HG03432 (cell line): Measurements from ENCODE around the gene SLC17A8.
"Not testable (repeated sequence)": the region's sequence is repeated elsewhere in the genome, so short reads cannot be mapped to it uniquely, and the experiment has no call there.

Experiments used
- ATAC-seq: cut with Tn5 transposase; IDR thresholded peaks from one replicate; pipeline ENCODE4 v1.9.1; 2021; ENCODE audit warnings: mild to moderate bottlenecking, moderate library complexity; ENCODE audit not compliant: unreplicated experiment

Gene SLC17A8

DNA sequence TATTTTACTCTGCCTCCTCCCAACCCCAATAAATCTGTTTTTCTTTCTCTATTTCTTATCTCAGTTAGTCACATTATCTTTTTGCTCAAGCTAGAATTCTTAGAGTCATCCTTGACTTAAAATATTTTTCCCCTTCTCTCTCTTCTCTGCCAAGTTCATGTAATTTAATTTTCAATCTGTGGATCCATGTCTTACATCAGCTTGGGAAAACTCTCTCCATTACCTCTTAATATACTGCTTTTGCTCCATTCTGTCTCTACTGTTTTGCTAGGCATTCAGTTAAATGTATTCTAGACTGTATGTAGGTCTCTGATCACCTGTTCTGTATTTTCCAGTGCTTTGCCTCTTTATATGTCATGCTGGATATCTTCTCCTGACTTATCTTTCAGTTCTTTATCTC, 65.8 kb downstream of the SLC17A8 start:
- no peak for ATAC-seq

DNA sequence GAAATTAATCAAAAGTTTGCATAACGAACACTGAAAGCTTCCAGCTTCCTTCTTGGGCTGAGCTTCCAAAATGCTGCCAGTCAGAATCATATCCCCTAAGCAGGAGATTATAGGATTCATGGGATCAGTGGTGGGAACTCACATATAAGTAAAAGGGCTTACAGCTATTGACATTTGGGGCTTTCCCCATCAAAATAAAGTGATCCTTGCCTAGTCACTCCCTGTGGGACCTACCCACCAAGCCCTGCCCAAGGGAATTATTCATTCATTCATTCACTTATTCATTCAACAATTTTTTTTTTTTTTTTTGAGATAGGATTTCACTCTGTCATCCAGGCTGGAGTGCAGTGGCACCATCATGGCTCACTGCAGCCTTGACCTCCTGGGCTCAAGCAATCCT, 69.3 kb downstream of the SLC17A8 start:
- no peak for ATAC-seq

DNA sequence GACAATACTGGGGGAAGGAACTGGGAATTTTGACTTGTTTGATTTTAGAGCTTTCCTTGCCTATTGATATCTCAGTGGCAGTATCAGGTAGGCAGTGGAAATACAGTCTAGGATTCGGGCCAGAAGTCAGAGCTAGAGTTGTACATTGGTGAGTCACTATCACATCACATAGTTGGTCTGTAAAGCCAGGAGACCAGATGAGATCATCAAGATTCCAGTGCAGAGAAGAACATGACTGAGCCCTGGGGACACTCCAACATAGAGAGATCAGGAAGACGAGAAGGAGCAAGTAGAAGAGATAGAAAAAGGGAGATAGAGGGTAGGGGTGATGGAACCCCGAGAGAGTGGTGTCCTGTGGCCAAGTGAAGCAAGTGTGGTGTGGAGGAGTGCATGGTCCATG, 70.2 kb downstream of the SLC17A8 start:
- no peak for ATAC-seq

DNA sequence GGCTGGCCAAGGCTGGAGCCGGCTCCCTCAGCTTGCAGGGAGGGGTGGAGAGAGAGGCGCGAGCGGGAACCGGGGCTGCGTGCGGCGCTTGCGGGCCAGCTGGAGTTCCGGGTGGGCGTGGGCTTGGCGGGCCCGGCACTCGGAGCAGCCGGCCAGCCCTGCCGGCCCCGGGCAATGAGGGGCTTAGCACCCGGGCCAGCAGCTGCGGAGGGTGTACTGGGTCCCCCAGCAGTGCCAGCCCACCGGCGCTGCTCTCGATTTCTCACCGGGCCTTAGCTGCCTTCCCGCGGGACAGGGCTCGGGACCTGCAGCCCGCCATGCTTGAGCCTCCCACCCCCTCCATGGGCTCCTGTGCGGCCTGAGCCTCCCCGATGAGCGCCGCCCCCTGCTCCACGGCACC, 73.4 kb downstream of the SLC17A8 start:
- not testable (repeated sequence) for ATAC-seq

DNA sequence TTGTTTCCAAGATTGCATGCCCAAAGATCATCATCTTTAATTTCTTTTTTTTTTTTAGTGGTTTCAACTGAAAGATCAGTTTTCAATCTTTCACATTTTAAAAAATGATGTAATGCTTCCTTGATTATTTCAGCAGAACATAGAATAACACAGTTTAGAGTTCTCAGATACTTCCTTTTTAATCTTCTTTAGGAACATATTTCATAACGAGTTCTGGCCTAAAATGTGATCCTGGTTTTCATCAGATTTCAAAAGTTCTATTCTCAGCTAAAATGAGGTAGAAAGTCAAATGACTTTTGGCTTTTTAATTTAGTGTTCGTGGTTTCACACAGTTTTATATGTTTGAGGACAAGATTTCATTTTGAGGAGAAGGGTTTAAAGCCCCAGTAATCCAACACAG, 76.8 kb downstream of the SLC17A8 start:
- no peak for ATAC-seq

DNA sequence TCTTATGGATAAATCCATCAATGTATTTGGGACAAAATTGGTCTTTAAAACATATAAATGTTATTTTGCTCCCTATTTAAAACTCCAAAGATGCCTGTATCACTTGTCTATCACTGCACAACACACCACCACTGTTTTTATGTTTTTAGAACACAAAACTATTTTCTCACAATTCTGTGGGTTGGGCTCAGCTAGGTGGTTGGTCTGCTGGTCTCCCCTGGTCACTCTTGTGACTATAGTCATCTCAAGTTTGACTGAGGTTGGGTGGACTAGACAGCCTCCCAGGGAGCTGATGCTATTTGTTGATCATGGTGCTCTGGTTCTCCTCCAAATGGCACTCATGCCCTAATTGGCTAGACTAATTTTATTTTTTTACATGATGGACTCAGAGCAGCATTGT, 77.3 kb downstream of the SLC17A8 start:
- ATAC-seq = no peak

DNA sequence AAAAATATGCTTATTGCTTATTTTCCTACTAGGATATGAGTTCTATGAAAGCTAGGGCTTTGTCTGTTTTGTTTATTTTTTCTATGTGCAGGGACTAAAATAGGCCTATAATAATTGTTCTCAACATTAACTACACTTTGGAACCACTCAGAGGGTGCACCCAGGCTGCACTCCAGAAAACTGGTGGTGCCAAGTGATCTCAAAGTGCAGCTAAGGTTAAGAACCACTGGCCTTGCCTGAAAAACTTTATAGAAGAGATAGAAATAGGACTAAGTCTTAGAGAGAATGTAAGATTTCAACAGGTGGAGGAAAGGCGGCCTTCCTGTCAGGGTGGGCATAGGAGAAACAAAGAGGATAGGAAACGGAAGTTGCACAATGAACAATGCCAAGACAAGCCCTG, 79.1 kb downstream of the SLC17A8 start:
- ATAC-seq = no peak

DNA sequence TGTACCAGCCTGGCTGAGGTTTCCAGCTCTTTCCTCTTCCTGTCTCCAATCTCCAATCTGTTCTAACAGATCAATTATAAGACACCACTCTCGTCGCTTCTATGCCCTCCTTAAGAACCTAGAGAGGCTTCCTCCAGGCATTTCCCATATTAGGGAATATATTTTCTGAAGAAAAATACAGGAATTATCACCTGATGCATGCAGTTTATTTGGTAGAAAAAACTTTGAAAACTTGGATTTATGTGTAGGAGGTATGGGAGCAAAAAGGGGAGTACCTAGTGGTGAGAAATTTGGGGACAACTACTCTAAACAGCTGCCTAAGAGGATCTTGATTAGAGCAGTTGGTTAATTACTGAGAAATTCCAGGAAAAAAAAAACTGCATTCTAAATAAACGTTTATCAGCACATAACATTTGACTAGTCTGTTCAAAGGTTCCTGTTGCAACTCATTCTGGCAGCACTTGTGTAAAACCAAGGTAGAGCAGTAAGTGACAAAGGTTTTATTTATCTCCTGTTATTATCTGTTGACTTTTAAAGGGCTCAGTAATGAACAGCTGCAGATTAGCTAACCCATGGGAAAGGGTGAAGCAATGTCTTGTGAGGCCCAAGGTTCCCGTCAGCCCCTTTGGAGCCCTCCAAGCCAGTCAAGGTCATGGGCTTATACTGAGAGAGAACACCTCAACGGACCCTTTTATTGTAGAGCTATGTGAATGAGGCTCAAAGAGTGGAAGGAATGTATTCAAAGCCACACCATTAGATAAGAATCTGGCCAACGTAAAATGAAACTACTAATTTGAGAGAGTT, 80.4 kb downstream of the SLC17A8 start:
- no peak for ATAC-seq

DNA sequence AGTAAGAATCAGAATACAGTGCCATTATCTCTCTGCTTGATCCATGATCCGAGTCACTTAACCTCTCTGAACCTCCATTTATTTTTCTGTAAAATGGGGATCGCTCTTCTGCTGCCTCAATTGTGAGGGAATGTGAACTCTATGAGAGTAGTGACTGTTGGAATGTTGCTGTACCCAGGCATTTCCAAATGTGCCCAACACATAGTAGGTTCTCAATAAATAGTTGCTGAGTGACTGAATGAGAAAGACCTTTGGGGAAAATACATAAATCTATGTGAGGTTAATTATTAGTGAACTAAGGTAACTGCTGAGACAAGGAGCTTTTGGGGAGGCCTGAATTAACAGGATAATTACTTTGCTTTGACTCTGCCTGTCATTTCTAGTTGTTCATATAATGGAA, 82.9 kb downstream of the SLC17A8 start:
- no peak for ATAC-seq

DNA sequence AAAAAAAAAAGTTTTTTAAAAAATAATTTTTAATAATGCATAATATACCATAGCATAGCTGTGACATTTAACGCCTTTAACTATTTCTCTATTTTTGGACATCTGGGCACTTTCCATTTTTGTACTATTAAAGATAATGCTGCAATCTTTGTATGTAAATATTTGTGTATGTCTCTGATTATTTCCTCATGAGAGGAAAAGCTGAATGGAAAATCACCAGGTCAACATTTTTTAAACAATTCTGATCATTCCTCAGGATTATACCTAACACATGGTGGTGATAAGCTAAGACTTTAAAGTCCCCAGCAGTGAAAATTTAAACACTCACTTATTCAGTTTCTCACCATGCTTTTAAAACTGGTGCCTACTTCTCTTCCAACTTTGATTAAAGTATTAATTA, 85.5 kb downstream of the SLC17A8 start:
- ATAC-seq = no peak

DNA sequence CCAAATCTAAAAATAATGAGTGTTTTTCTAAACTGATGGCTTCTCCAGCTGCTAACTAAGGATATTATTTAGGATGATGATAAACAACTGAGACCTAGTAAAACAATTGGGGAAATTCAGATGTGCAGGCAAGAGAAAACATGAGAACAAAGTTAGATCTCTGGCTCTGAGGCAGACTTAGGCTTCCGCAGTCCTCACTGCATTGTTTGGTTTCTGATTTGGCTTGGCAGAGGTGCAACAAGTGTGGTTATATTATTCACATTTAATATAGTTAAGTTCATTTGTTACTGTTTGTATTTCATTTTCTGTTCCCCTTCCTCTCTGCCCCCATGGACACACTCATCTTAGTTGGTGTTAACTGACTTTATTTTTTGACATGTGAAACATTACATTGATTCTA, 86.6 kb downstream of the SLC17A8 start:
- ATAC-seq = no peak

DNA sequence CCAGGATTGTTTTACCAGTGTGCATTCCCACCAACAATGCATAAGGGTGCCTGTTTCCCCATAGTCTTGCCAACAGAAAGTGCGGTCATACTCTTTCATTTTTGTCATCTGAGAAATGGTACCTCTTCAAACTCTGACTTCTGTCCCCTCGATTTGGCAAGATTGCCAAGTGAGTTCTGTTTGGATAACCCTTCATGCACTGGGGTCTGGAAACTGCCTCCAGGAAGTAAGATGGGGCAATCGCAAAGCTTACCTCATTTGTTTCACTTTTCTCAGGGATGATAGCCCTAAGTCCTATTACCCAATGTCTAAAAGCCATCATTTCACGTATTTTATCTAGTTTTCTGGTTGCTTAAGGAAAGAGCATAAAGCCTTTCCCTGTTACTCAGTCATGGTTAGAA, 88.2 kb downstream of the SLC17A8 start:
- no peak for ATAC-seq

DNA sequence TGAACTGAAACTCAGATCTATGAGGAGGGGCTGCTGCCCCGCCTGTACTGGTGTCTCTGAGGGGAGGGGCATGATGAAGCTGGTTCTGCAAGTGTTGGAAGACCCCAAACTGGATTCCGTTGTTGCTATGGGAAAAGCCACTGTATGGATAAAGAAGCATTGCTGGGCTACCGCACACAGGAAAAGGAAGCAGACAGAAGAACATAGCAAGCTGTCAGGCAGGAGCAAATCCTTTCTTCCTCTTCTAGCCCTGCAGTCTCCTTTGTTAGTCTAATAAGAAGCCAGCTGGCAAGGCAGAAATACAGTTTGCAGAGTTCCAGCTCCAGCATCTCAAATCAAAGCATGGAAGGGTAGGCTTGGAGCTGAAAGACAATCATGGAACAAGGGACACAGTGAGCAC, 90.5 kb downstream of the SLC17A8 start:
- ATAC-seq = no peak

DNA sequence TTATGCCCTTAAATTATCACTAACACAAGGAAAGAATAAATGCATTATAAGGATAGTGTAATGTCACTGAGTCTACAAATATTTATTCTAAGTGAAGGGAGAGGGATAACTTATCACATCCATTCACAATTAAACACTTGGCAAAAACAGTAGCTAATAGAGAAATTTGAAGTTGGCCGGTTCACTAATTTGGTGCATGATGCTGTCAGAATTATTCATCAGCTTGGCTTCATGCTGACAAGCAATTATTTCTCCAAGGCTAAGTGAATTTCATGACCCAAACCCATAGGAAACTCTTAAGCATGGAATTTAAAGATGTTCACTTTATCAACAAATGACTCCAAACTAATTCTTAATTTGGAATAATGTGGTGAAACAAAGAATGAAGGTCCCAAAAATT, 91.8 kb downstream of the SLC17A8 start:
- ATAC-seq = no peak

DNA sequence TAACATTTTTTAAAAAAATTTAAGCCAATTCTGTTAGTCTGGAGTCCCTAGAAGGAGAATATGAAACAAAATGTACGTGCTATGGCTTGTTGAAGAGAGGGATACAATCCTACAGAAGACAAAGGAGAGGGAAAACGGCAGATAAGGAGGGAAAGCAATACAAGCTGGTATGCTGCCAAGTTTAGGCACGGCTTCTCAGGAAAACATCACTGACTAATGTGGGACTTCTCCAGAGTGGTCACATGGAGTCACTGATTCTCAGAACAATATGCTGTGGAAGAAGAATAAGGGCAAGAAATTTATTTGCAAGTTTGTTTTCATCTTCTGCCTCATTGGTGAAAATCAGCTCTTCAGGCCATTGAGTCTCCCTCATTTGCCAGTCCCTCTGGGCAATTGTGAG, 93.9 kb downstream of the SLC17A8 start:
- no peak for ATAC-seq

DNA sequence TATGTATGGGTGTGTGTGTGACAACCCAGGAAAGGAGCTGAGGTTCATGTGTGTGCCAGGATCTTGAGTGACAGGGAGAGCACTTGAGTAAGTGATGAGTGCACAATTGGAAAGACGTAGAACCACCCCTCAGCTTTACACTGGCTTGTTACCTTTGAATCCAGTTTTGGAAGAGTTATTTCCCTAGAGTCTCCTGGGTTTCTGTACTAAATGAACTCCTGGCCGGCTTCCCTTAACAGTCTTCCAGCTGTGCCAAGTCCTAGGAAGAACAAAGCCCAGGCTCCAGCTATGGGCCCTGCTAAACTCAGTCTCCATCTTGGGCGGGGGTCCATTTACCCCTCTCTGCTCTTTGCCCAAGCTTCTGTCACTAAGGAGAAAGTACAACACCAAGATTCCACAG, 97.1 kb downstream of the SLC17A8 start:
- ATAC-seq = no peak

DNA sequence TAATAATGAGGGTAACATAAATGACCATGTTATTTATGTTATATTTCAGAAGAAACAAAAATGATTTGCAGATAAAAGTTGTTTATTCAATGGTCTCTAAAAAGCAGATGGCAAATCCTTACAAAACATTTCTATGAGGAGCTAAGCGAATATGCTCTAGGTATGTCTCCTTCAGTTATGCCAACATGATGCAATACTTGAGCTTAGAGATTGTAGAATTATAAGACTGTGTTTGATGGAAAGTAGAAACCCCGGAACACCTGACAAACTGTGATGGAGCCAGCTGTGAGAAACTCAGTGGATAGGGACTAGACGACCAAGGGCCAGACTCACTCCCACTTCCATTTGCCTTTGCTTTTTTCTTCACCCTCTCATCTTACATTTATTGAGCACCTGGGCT, 99.0 kb downstream of the SLC17A8 start:
- ATAC-seq = no peak

DNA sequence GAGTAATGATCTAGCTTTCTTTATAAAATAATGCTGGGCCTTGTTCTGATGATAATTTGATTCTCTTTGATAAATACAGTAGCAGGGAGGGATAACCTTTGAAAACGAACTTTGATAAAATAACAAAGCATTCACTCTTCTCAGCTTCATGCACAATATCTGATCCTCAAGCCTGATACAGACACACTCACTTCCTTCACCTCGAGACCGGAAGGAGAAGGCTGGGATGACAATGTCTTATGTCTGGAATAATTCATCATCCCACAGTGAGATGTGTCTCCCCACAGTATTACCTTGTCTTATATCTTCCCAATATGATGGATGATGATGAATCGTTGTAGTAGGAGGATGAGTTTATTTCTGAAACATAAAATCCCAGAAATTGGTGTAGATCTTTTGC, 101.3 kb downstream of the SLC17A8 start:
- no peak for ATAC-seq

DNA sequence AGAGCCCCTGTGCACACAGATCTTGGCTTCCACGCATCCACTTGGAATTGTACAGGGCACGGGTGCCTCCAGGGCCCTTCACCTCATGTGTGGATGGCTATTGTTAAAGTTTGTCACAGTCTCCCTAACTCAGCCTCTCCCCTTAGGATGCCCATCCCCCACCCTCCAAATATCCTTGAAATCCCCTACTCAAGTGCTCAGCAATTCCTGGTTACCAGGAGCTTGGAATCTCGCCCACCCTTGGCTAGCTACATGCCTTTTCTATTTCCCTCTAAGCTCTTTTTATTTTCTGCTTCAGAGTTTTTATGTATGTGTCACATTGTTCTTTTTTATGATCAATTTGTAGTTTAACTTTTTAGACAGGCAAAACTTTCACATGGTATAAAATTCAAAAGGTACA, 103.8 kb downstream of the SLC17A8 start:
- no peak for ATAC-seq

DNA sequence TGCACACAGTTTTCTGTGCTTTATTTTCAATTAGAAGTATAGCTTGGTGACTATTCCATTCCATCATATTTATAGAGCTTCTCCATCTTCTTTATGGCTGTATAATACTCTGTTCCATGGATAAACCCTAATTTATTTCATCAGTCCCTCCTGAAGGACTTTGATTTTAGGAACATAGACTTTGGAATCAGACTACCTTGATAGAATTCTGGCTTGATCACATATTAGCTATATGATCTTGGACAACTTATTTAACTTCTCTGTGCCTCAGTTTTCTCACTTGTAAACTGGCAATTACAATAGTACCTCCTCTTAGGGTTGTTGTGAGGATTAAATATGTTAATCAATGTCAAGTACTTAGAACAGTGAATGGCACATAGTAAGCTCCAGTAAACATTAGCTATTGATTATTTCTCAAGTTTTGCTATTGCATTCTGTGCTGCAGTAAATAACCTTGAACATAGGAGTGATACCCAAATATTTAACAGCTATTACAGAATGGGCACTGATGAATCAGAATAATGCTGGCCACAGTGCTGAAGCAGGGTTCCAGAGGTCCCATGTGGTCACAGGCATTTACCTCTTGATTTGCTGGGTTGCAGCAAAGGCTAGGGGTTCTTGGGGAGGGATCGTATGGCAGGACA, 104.6 kb downstream of the SLC17A8 start:
- no peak for ATAC-seq

DNA sequence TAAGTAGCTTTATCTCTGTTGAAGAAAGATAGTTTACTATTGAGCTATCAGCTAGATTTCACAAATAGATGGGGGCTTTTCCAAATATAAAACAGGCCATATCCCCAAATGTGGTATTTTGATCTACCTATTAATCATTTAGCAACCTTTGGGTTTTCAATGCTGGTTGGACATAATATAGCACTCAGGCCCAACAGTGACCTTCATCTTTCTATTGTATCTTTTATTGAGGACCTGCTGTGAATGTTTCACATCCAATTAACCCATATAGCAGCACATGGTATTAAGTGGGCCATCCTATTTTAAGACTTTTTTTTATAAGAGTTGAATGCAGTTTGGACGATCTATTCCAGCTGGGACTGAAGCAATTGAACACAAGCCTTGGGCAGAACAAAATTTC, 106.8 kb downstream of the SLC17A8 start:
- no peak for ATAC-seq

DNA sequence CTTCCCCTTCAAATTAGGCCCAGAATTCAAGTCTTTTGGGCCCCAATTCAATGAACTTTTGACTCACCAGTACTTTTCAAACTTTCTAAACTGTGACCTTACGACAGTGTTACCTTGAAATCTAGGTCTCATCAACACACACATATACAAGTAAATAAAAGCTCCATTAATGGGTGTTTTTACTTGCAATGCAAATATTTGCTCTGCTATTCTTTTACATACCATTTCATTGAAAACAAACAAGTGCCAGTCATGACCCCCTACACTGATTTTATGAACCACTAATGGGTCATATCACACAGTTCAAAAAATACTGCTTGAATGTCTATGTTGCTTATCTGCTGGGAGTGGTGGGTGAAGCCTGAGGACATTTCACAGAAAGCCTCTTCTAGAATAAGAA, 107.7 kb downstream of the SLC17A8 start:
- no peak for ATAC-seq

DNA sequence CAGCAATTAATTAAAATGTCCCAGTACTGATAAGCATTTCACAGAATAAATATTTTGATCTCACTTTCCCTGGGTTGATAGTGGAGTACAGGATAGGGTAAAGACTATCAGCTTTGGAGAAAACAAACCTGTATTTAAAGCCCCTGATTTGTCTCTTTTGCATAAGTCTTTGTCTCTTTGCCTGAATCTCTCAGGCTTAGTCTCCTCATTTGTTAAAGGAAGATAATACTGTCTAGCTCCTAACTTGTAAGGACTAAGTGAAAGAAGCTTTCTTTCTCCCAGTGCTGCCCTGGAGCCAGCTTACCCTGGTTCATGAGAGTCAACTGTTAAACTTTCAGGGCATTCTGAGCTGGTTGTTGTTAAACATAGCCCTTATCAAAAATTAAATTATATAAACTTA, 111.3 kb downstream of the SLC17A8 start:
- no peak for ATAC-seq
